ENCODE results near the gene MC3R.

The MC3R gene

DNA sequence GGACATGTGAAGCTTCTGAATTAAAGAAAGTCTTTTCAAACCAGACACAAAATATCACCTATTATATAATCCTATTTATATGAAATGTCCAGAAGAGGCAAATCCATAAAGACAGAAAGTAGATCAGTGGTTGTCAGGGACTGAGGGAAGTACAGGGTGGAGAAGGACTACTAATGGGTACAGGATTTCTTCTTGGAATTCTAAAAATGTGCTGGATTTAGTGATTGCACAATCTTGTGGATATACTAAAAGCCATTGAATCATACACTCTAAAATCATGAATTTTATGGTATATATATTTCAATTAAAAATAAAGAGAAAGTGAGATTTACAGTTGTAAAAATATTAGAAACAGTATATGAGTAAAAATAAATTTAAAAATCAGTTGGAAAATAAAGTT lies 18.7 kb upstream of the MC3R start:
- no peaks in the 10 kb centered on the region for H3K36me3 ChIP-seq (replicated peaks)
- no peaks in the 10 kb centered on the region for H3K27me3 ChIP-seq (replicated peaks)
- no peak overlapping the region for H3K27ac ChIP-seq
- in situ Hi-C loops (cut with HindIII; ENCODE audit: low pct_ligation_motif_present, low sequenced_read_pairs), result no loop called here
- TF ChIP-seq, protein P1, sequence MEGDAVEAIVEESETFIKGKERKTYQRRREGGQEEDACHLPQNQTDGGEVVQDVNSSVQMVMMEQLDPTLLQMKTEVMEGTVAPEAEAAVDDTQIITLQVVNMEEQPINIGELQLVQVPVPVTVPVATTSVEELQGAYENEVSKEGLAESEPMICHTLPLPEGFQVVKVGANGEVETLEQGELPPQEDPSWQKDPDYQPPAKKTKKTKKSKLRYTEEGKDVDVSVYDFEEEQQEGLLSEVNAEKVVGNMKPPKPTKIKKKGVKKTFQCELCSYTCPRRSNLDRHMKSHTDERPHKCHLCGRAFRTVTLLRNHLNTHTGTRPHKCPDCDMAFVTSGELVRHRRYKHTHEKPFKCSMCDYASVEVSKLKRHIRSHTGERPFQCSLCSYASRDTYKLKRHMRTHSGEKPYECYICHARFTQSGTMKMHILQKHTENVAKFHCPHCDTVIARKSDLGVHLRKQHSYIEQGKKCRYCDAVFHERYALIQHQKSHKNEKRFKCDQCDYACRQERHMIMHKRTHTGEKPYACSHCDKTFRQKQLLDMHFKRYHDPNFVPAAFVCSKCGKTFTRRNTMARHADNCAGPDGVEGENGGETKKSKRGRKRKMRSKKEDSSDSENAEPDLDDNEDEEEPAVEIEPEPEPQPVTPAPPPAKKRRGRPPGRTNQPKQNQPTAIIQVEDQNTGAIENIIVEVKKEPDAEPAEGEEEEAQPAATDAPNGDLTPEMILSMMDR (IDR thresholded peaks at IDR 0.05; ENCODE audit: low read depth, low read length, missing control alignments), result no peak
- H3K4me3 ChIP-seq (ENCODE audit: low read depth, low read length), result no peak overlapping the region
- DNase-seq, result no peak

DNA sequence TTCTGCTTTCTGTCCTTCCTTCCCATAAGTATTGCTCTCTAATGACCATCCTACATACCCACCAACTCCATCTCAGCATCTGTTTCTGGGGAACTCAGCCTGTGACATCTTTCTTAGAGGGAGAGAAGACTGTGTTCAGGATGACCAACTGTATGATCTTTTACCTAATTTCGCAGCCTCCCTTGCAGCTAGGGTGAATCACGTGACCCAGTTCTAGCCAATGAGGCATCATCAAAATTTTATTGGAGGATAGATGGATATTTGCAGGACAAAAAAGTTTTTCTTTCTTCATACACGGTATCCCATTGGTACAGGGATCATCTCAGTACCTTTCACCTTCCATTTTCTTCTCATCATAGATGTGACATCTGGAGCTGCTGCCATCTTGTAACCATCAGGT lies 14.4 kb upstream of the MC3R start:
- H3K27me3 ChIP-seq (replicated peaks), result no peaks in the 10 kb centered on the region
- in situ Hi-C loops (cut with HindIII; ENCODE audit: low pct_ligation_motif_present, low sequenced_read_pairs), result no loop called here
- no peak overlapping the region for H3K4me3 ChIP-seq (ENCODE audit: low read depth, low read length)
- DNase-seq, result no peak
- no peaks in the 10 kb centered on the region for H3K36me3 ChIP-seq (replicated peaks)
- TF ChIP-seq, protein P1 (IDR thresholded peaks at IDR 0.05; ENCODE audit: low read depth, low read length, missing control alignments), result no peak
- H3K27ac ChIP-seq, result no peak overlapping the region

DNA sequence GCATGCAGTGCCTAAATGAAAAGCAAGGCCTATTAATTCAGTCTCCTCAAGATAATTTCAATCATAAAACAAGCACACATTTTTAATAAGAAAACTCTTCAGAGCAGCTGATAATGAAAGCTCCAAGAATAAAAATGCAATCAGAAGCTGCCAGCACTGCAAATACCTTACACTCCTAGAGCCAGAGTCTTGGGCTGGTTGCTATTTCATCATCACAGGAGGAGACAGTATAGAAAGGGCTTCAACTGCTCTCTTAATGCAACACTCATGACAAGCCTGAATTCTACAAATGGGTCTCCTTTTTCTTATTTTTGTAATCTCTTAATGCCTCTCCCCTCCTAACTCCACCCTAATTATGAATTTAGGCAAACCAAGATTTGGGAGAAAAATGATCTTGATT lies 11.2 kb upstream of the MC3R start:
- in situ Hi-C loops (cut with HindIII; ENCODE audit: low pct_ligation_motif_present, low sequenced_read_pairs), result no loop called here
- Histone ChIP-seq H3K4me3 (ENCODE audit: low read depth, low read length) (no peak overlapping the region), H3K27me3 (replicated peaks) (no peaks in the 10 kb centered on the region), H3K36me3 (replicated peaks) (no peaks in the 10 kb centered on the region), H3K27ac (no peak overlapping the region)
- TF ChIP-seq, protein P1 (IDR thresholded peaks at IDR 0.05; ENCODE audit: low read depth, low read length, missing control alignments), result no peak
- DNase-seq, result no peak

DNA sequence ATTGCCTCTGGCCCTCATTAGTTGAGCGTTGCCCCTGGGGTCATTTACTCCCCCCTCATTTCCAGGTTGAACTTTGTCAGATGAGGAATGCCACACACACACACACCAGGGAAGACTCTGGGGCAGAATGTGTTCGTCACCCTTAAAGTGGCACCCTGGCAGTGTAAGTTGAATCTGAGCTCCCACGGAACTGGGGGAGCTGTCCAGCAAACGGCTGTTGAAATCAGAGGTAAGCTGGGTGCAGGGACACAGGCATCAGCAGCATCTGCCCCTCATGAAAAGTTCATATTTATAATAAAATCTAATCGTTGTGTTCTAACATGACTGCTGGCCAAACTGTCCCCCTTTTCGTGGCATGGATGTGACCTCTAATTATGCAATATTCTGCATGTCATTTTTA lies 4.3 kb upstream of the MC3R start:
- DNase-seq, result no peak
- Histone ChIP-seq H3K27me3 (replicated peaks) (no peaks in the 10 kb centered on the region), H3K36me3 (replicated peaks) (no peaks in the 10 kb centered on the region), H3K4me3 (ENCODE audit: low read depth, low read length) (no peak overlapping the region), H3K27ac (no peak overlapping the region)
- TF ChIP-seq, protein P1 (IDR thresholded peaks at IDR 0.05; ENCODE audit: low read depth, low read length, missing control alignments), result no peak
- in situ Hi-C loops (cut with HindIII; ENCODE audit: low pct_ligation_motif_present, low sequenced_read_pairs), result no loop called here

DNA sequence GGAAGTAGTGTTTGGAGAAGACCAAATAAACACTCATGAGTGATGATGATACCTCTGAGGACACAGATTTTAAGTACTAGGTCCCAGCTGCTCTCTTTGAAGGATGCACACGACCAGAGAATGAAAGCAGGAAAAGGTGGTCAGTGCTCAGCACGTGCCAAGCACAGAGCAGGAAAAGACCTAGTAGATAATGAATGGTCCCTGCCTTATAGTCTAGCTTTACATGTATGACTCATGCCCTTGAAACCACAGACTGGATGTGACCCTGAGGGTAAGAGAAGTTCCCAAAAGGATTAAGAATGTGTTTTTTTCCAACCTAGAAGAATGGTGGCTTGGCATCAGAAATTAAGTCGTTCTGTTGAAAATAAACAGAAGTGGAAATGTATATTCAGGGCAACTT lies 2.8 kb upstream of the MC3R start:
- in situ Hi-C loops (cut with HindIII; ENCODE audit: low pct_ligation_motif_present, low sequenced_read_pairs), result no loop called here
- TF ChIP-seq, protein P1 (IDR thresholded peaks at IDR 0.05; ENCODE audit: low read depth, low read length, missing control alignments), result no peak
- Histone ChIP-seq H3K4me3 (ENCODE audit: low read depth, low read length) (no peak overlapping the region), H3K27ac (no peak overlapping the region), H3K36me3 (replicated peaks) (no peaks in the 10 kb centered on the region), H3K27me3 (replicated peaks) (no peaks in the 10 kb centered on the region)
- DNase-seq, result no peak

DNA sequence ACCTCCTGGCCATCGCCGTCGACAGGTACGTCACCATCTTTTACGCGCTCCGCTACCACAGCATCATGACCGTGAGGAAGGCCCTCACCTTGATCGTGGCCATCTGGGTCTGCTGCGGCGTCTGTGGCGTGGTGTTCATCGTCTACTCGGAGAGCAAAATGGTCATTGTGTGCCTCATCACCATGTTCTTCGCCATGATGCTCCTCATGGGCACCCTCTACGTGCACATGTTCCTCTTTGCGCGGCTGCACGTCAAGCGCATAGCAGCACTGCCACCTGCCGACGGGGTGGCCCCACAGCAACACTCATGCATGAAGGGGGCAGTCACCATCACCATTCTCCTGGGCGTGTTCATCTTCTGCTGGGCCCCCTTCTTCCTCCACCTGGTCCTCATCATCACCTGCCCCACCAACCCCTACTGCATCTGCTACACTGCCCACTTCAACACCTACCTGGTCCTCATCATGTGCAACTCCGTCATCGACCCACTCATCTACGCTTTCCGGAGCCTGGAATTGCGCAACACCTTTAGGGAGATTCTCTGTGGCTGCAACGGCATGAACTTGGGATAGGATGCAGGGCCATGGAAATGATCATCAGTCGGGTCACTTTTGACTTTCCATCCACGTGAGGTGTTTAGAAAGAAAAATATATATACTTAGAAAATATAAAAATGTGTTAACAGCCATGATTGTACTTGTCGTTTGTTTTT lies 868 bp downstream of the MC3R start:
- no peaks in the 10 kb centered on the region for H3K36me3 ChIP-seq (replicated peaks)
- TF ChIP-seq, protein P1 (IDR thresholded peaks at IDR 0.05; ENCODE audit: low read depth, low read length, missing control alignments), result peak; percentile 23
- in situ Hi-C loops (cut with HindIII; ENCODE audit: low pct_ligation_motif_present, low sequenced_read_pairs), result no loop called here
- DNase-seq, result no peak
- H3K27me3 ChIP-seq (replicated peaks), result no peaks in the 10 kb centered on the region
- no peak overlapping the region for H3K4me3 ChIP-seq (ENCODE audit: low read depth, low read length)
- no peak overlapping the region for H3K27ac ChIP-seq
